ENCODE results near the gene KIAA1328.

Gene KIAA1328

DNA sequence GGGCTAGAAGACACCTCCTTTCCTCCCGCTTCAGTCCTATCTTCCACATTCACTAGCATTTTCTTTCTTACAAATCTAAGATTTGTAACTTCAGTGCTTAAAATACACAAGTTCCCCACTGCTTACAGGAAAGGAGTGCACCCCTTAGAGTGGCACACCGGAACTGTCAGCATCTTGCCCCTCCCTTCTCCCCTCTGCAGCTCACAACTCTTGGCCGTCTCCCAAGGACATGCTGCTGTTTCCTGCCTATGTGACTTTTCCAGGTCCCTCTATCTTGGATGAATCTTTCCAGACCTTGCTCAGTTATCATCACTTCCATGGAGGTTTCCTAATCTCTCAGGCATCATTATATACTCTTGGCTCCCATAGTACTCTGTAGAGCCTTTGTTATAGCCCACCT, 401.8 kb downstream of the KIAA1328 start:
- no peak for DNase-seq

DNA sequence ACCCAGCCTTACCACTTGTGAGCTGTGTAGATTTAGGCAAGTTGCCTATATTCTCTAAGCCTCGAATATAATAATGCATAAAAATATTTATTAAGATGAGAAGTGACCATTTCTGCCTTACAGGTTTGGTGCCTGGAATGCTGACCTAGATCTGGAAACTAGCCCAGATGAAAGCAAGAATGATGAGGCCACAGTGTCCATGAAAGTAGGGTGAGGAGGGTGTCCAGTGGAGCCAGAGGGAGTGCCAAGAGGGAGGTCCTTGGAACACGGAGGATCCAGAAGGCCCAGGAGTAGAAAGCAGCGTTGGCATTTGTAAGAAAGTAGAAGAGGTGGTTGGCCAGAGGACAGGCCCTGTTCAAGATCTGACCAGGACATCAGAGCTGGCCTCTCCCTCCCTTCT, 402.3 kb downstream of the KIAA1328 start:
- no peak for DNase-seq

DNA sequence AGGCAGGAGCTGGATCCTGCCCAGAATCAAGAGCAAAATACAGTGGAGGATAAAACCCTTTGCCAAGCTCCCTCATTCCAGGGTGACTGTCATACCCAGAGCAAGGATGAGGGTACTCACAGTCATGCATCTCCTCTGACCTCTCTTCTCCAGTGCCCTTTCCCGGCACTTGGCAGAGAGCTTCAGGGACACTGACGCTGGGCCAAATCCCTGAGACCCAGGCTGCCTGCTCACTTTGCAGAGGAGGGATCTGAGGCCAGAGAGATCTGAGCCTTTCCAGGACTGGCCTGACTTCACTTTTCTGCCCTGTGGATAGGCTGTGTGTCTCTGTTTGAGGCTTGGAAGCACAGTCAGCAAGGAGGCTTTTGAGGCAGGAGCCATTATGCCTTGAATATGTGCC, 406.7 kb downstream of the KIAA1328 start:
- no peak for DNase-seq

DNA sequence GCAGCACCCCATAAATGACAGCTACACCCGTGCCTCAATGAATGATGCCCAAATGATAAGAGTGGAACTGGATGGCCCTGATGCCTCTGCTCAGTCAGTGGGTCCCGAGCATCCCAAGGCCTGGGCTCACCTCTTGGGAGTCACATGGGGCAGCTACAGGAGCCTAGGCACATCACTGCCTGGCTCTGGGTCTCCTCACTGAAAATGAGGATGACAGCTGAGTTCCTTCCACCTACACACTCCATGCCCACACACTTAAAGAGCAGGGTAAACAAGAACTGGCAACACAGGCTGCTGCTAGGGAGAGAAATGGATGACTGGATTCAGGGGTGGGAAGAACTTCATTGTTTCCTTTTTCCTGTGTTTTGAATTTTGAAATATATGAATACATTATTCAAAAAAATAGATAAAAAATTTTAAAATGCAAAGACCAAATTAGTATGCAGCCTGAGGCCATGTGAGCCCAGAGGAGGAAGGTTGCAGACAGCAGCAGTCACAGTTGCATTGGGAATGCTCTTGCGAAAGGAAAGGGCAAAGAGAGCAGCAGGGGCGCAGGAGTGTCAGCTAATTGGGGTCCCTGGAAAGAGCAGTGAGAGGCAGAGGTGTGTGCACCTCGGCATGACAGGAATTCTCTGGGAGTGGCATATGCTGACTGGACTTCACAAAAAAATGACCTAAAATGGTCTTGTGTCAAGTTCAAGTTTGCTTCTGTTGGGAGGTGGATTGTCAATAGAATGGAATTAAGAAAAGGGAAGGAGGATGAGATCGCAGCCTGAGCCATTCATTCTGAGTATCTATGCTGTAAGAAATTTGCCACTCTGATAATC, 409.6 kb downstream of the KIAA1328 start:
- DNase-seq: no peak

DNA sequence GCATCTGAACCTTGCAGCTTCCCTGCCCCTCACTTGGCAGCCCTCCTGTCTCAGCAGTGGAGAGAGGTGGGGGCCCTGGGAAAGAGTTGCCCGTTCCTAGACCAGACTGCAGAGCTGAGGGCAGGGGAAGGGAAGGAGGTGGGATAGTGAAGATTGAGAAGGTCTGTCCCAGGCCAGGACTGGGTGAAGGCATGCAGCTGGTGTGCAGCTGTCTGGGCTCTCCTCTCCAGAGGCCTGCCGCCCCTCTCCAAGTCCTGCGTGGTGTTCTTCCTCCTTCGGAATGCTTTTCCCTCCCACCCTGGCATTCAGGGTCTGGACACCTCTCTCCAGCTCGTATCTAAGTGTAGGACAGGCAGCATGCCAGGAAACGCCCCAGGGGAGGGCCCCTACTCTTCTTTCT, 413.2 kb downstream of the KIAA1328 start:
- DNase-seq: no peak

DNA sequence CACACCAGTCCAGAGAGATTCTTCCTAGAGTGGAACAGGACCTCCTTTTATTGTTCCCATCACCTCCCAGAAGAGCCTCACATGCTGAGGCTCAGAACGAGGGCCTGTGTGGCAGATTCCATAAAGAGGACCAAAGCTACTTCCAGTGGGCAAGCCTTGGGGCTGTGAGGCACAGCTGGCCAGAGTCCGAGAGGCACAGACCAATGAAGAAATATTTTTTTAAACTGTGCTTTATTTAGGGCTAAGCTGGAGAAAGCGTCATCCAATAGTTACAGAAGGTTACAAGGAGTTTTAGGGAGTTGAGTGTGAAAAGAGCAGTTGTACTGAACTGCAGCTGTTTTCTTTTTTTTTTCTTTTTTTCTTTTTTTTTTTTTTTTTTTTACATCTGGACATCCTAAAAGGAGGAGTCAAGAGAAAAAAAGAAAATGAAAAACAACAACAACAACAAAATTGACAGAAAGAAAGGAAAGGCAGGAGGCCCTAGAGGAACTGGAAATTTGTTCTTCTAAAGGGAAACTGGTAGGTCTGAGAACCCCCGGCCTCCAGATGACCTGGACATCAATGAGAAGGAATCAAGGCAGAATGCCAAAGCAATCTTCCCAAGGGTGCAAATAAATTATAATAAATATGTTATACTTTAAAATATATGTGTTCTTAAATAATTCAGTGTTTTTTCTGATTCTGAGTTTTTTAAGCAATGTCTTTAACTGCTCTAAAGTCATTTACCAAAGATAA, 414.1 kb downstream of the KIAA1328 start:
- no peak for DNase-seq

DNA sequence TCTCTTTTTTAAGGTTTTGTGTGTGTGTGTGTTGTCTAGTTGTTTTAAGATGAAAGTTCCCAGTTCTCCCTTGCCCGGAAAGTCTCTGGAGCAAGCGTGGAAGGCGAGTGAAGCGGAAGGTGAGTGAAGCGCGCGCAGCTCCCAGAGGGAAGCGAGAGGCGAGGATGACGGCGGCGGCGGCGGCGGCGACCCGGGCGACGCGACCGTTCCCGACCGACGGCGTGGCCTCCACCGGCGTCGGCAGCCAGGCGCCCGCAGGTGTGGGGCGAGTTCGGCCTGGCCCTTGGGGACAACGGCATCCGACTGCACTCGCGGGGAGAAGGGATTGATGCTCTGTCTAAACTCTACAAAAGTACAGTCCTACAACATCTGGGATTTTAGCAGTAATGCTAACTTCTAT, 414.8 kb downstream of the KIAA1328 start:
- DNase-seq: no peak

DNA sequence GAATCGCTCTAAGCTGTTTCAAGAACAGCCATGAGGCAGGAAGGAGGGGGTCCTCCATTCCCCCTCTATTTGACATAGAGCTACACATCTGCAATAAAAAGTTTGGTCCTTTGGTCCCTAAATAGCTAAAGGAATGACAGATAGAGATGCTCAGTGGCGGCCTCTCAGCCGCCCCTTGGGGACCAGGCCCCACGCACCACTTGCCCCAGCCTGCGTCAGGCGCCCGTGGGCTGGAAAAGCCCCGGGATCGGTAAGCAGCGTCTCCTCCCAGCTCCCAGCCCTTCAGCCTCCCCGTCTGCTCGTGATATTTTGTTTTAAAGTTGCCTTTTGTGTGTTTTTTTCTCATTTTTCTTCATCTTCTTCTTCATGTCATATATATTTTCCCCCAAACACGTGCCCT, 415.7 kb downstream of the KIAA1328 start:
- no peak for DNase-seq

DNA sequence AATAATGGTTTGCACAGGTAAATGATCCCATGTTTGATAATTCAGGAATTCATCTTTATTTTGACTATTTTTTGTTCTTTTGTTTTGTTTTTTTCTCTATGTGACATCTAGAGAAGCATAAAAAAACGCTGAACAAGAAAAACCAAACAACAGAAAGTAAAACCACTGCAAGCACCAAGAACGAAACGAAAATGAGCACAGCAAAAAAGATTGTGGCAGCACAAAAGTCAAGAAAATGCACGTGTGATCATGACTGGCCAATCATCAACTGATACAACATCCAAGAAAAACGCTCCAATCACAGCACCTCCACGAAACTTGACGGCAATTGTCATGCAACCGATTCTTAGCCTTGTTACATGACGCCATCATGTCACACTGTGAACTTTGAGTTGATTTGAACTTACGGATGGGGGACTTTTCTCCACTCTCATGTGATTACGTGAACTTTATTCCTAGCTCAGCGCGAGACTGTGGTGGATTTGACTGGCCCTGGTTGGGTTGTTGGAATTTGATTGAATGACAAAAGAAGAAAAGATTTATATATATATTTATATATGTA, 417.9 kb downstream of the KIAA1328 start:
- no peak for DNase-seq

DNA sequence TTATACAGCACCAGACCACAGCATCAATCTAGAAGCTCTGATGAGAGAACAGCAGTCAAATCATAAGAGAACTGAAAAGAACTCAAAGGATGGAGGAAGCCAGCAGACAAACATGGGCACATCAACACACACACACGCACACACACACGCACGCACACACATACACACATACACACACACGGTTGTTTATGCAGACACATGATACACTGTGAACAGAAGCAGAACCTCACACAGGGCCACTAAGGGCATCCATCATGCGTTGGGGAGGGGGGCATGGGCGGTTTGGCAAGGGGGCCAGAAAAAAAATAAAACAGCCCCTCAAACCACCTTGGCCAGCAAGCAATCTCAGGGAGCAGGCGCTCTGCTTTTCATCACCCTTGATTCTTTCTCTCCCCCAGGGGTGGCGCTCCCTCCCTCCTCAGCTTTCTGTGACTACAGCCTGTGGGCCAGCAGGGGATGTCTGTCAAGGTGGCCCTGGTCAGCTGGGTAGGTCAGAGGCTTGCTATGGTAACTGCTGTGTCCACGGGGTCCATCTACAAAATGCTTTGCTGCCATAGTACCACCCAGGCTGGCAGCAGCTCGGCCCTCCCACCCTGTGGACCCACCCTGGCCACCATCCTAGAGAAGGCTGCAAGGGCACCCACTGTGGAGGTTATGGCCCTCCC, 418.7 kb downstream of the KIAA1328 start:
- DNase-seq: no peak

DNA sequence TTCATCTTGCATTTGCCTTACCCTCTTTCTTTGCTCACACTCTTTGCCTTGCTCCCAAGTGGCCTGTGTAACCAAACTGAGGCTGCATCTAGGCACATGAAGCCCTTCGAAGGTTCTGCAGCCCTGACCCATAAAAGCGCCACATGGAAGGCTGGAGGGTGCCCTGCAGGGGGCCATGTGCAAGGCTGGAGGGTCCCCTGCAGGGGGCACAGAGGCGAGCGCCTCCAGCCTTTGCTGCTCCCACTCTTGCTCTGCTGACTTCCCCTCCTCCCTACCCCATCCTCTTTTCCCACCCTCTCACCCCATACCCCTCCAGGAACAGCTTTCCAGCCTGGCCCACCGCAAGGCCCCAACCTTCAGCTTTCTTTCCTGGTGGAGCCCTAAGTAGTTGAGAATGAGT, 419.4 kb downstream of the KIAA1328 start:
- DNase-seq: no peak

DNA sequence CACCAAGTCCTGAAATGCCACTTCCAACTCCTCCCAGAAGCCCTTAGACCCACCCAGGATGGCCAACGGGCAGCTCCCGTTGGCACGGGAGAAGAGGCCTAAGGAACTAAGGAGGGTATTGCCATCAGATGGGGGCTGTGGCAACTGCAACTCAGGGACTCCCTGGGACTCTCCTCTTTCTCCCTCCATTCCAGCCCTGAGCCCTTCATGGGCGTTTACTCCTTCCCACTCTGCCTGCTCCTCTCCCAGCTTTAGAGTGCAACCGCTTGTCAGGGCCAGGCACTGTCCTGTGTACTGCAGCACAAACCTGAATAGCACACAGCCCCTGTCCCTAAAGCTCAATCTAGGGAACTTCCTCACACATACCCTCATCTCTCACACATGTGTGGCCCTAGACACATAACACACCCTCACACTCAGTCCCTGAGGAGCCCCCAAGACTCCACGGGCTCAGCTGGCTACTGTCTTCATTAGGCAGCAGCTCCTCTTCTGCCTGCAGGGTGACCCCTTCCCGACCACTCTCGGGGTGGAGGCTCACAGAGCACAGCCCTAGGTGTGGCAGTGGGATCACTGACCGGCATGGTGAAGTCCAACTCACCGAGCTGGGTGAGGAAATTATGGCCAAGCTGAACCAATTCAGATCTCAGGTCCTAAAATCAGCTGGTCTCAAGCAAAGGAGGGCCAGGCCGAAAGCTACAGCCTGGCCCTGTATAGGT, 420.4 kb downstream of the KIAA1328 start:
- DNase-seq: no peak

DNA sequence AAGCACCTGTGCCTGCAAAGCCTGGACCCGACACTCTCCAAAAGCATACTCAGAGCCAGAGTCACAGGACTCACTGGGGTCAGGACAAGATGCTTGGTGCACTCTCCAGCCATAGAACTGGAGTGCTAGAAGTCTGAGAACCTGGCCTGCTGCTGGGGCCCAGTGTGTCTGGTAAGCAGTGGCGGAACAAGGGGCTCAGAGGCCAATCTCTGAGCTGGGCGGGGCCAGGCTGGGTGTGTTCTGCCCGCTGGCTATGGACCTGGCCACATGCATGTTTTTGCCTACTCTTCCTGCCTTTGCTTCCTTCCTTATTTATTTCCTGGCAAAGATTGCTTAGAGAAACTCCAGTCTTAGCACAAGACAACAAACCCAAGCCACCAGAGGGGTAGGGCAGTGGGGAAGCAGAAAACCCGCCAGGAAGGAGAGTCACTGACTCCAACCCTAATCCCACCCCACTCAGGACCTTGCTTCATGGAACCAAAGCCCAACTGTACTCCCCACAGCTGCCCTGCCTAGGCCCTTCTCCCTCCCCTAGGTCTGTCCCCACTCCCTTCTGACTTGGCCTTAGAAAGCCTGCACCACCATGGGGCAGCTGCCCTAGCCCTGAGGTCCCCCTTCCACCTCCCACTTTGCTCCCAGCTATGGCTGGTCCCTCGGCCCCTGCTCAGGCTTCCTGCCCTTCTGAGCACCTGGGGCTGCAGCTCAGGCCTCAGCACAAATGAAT, 421.1 kb downstream of the KIAA1328 start:
- no peak for DNase-seq

DNA sequence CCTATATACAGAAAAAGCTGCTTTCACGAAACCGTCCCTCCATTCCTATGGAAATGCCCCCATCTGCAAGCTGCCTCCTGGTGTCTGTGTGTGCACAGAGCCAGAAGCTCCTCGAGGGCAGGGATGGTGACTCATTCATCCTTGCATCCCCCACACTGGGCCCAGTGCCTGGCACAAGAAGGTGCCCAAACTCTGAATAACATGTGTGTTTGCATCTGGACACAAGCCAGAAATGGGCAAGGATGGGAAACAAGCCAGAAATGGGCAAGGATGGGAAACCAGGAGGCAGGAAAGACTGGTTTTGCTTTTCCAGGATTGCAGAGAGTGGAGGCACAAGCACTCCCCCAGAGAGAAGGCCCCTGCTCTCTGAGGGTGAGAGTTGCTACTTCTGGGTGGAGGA, 422.8 kb downstream of the KIAA1328 start:
- no peak for DNase-seq

DNA sequence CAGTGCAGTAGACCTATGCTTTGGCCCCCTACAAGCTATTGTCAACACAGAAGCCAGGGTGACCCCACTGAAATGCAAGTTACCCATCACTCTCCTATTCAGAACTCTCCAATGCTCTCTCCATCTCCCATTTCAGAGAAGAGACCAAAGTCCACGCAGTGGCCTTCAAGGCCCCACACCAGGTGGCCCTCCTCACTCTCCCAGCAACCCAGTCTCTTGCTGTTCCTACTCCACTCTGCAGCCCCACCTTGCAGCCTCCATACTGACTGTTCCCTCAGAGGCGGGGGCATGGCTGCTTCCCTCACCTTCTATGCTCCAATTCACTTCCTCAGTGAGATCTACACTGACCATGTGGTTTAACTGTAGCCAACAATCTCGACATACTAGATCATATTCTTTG, 423.4 kb downstream of the KIAA1328 start:
- no peak for DNase-seq

DNA sequence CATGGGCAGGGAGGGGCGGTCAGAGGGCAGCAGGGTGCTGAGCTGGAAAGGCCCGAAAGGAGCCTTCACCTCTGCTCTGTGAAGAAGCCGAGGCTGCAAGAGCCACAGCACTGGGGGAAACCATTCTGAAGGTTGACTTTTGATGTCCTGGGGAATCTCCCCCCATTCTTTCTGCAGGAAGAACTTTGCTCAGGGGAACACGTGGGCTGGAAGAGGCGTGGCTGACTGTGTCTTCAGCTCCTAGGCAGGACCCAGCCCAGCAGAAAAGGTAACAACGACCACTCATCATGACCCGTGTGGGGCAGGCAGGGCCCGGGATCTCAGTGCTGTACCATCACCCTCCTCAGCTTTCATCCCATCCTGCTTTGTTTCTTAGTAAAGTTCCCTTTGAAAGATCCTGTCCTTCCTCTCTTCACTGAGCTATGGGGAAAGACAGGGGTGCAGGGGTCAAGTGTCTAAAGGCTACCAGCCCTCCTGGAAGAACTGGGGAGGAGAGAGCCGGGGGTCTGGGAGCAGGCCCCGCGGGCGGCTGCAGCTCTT, 424.0 kb downstream of the KIAA1328 start:
- DNase-seq: no peak

DNA sequence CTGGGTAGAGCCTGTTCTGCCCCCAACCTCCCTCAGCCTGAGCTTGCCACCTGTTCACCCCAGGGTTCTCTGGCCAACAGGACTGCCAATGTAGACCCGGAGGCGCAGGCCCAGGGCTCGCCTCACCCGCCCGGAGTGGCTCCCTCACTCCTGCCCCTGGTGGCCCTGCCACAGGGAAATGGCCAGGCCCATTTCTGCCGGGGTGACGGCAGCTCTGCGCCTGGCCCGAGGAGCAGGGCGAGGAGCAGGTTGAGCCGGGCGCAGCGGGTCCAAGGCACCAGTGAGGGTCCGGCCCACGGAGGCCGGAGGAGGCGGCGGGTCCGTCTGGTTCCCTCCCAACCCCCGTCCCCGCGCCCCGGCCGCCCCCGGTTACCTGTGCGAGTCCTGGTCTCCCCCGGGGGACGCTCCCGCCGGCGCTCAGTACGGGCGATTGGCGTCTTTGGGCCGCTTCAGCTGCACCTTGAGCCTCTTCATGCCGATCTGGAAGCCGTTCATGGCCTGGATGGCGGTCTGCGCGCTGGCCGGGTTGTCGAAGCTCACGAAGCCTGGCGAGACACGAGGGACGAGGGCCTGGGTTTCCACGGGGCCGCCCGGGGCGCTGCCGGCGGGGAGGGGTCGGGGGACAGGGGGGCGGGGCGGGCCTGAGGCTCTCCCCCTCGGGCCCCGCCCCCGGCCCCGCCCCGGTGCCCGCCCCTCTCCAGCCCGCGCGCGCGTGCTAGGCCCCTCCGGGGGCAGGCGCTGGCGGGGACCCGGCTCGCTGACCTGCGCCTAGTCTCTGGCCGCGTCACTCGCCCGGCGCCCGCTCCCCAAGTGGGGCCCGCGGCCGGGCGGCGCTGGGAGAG, 424.7 kb downstream of the KIAA1328 start:
- no peak for DNase-seq

DNA sequence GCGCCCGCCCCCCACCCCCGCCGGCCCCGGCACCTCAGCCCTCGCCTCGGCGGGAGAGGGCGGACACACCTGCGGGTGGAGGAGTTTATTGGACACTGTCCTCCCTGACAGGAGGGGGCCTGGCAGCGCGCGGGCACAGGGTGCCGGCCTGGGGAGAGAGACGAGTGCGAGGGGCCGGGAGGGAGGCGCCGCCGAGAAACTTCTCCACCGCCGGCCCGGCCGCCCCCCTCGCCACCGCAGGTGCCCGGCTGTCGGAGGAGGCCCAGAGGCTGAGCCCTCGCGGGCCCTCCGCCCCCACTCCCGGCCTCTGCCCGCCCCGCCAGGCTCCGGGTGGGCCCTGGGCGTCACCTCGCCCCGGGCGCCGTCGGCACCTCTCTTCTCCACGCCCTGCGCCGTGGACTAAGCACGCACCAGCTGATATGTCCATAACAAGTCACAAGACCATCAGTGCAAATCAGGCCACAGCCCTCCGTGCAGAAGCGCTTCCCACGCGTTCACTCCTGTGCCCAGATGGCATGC, 425.4 kb downstream of the KIAA1328 start:
- DNase-seq: no peak

DNA sequence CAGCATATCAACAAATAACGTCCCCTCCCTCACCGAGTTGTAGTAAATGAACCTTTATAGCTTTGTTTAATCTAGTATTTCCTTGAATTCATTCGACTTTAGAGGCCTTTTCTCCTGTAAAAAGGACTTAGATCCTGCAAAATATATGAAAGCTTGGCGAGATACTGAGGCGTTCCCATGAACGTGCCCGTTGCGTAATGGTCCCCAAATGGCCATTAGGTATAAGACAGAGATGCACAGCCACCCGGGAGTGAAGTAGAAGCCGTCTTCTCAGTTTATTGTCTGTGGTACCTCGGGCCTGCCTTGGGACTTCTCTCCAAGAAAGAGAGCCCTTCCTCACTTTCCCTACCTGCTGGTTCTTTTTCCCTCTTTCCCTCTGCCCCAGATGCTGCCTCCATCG, 426.0 kb downstream of the KIAA1328 start:
- DNase-seq: no peak

DNA sequence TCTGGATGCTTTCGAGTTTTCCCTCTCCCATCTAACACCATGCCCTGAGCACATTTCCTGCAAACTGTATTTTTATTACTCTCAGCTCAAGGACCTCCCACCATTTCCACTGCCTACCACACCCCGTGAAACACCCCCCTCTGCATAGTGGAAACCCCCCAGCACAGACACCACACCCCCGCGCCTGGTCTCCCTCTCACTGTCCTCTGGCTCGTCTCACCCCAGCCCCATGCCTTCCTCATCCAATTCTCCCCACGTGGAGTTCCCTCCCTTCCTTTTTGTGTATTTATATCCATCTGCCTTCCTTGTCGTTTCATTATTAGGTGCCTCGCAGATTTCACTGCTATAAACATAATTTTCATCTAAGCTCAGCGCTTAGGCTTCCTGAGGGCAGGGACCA, 429.2 kb downstream of the KIAA1328 start:
- DNase-seq: no peak

DNA sequence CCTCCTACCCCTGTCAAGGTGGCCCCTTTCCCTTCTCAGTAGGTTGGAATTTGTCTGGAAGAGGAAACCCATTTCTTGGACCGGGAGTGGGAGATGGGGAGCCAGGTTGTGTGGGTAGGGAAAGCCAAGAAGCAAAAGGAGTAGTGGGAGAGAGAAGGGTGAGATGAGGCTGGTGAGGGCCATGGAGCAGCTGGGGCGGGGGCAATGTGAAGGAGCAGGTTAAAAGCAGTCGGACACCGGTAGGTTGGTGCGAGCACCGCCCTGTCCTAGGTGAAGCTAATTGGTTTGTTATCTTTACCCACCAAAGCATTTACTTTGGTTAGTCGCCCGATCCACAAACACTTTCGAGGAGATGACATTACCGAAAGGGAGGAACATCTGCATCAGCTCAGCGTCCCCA, 429.9 kb downstream of the KIAA1328 start:
- no peak for DNase-seq
